AG09309 (cell line): ENCODE data around the gene RPL19.

ENCODE experiments used
- DNase-seq: peaks from one replicate; pipeline ENCODE4 v3.0.0-alpha.2; 2010; ENCODE audit warnings: low read depth
- H3K4me3 ChIP-seq: 2 replicates; pipeline ENCODE4 v1.5.1; 2011; ENCODE audit warnings: mild to moderate bottlenecking, low read depth, low read length, moderate library complexity; ENCODE audit not compliant: control insufficient read depth
- CTCF ChIP-seq: IDR thresholded peaks from 2 replicates; pipeline ENCODE4 v1.5.1; 2011; ENCODE audit warnings: mild to moderate bottlenecking, low read depth, low read length, inconsistent platforms; ENCODE audit not compliant: insufficient read depth, control insufficient read depth; ENCODE audit errors: missing control alignments

Gene RPL19

GRCh38 chr17:39221572-39221971 lies 21.5 kb downstream of the RPL19 start:
- TF ChIP-seq CTCF, result no peak
- no peak overlapping the region for H3K4me3 ChIP-seq
- DNase-seq, result no peak

GRCh38 chr17:39222151-39222550 lies 22.1 kb downstream of the RPL19 start:
- H3K4me3 ChIP-seq, result no peak overlapping the region
- TF ChIP-seq CTCF, result no peak
- DNase-seq, result no peak

GRCh38 chr17:39222866-39223834 lies 23.1 kb downstream of the RPL19 start:
- DNase-seq, result no peak
- no peak overlapping the region for H3K4me3 ChIP-seq
- no peak for TF ChIP-seq CTCF

- no peak for DNase-seq
- H3K4me3 ChIP-seq, result no peak overlapping the region
- TF ChIP-seq CTCF, result no peak
Measured at GRCh38 chr17:39223907-39224777, 24.1 kb downstream of the RPL19 start.

GRCh38 chr17:39224778-39225307 lies 24.8 kb downstream of the RPL19 start:
- no peak overlapping the region for H3K4me3 ChIP-seq
- no peak for DNase-seq

More at GRCh38 chr17:39224778-39225307, 24.8 kb downstream of the RPL19 start:
- TF ChIP-seq CTCF, result no peak
